ENCODE results near the gene DAW1.

The DAW1 gene

DNA sequence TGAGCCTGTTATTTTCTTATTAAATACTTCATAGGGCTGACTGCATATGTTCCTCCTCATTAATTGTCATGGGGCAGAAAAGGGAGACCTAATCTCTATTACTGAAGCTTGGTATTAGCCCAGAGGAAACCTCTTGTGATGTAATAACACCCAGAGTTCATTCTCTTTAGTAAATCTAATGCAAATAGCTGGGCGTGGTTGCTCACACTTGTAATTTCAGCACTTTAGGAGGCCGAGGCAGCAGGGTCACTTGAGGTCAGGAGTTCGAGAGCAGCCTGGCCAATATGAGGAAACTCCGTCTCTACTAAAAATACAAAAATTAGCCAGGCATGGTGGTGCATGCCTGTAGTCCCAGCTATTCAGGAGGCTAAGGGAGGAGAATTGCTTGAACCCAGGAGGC lies 14.7 kb downstream of the DAW1 start:
- Histone ChIP-seq H3K9ac (ENCODE audit: low read depth, low read length) (no peak overlapping the region), H3K4me3 (ENCODE audit: low read depth, low read length) (no peak overlapping the region), H3K4me1 (ENCODE audit: control insufficient read depth, insufficient read depth, low read length) (peaks cover 3% of the 10 kb centered on the region), H3K27me3 (ENCODE audit: control insufficient read depth, insufficient read depth, low read length) (no peaks in the 10 kb centered on the region), H3K9me3 (ENCODE audit: control insufficient read depth, insufficient read depth, low read length) (no peaks in the 10 kb centered on the region), H3K36me3 (ENCODE audit: control insufficient read depth, insufficient read depth, low read length) (no peaks in the 10 kb centered on the region)

DNA sequence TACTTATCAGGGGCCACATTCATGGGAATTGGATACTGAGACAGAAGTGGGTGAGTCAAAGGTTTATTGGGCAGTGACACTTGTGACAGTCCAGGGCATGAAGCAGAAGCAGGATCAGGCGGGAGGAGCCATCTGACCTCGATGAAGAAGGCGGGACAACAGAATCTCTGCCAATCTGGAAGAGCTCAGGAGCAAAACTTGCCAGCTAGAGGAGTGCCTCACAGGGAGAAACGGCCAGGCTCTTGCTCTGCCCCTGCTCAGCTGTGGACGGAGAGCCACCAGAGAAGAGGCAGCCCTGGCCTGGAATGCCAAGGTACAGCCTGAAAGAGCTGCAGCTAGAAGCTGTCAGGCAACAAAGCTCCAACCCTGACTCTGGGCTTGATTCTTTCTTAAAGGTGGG lies 16.9 kb downstream of the DAW1 start:
- Histone ChIP-seq H3K36me3 (ENCODE audit: control insufficient read depth, insufficient read depth, low read length) (no peaks in the 10 kb centered on the region), H3K9ac (ENCODE audit: low read depth, low read length) (no peak overlapping the region), H3K9me3 (ENCODE audit: control insufficient read depth, insufficient read depth, low read length) (no peaks in the 10 kb centered on the region)

DNA sequence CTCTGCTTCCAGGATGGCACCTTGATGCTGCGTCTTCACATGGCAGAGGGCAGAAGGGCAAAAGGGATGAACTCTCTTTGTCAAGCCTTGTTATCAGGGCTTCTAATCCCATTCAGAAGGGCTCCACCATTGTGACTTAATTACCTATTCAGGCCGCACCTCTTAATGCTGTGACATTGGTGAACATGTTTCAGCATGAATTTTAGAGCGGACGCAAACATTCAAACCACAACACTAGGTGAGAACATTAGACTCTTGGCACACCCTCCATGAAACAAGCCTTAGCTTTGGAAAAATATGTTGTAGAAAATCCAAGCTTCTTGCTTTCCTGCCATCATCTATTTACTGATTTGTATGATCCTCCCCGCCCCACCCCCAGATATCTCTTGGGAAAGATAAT lies 17.9 kb downstream of the DAW1 start:
- H3K36me3 ChIP-seq (ENCODE audit: control insufficient read depth, insufficient read depth, low read length) = no peaks in the 10 kb centered on the region
- H3K4me3 ChIP-seq (ENCODE audit: low read depth, low read length) = no peak overlapping the region
- no peaks in the 10 kb centered on the region for H3K9me3 ChIP-seq (ENCODE audit: control insufficient read depth, insufficient read depth, low read length)
- no peak overlapping the region for H3K9ac ChIP-seq (ENCODE audit: low read depth, low read length)
- H3K4me1 ChIP-seq (ENCODE audit: control insufficient read depth, insufficient read depth, low read length) = peaks cover 3% of the 10 kb centered on the region
- H3K27me3 ChIP-seq (ENCODE audit: control insufficient read depth, insufficient read depth, low read length) = no peaks in the 10 kb centered on the region

More for the DNA sequence above, 16.9 kb downstream of the DAW1 start:
- Histone ChIP-seq H3K4me3 (ENCODE audit: low read depth, low read length) (no peak overlapping the region), H3K4me1 (ENCODE audit: control insufficient read depth, insufficient read depth, low read length) (peaks cover 3% of the 10 kb centered on the region), H3K27me3 (ENCODE audit: control insufficient read depth, insufficient read depth, low read length) (no peaks in the 10 kb centered on the region)

DNA sequence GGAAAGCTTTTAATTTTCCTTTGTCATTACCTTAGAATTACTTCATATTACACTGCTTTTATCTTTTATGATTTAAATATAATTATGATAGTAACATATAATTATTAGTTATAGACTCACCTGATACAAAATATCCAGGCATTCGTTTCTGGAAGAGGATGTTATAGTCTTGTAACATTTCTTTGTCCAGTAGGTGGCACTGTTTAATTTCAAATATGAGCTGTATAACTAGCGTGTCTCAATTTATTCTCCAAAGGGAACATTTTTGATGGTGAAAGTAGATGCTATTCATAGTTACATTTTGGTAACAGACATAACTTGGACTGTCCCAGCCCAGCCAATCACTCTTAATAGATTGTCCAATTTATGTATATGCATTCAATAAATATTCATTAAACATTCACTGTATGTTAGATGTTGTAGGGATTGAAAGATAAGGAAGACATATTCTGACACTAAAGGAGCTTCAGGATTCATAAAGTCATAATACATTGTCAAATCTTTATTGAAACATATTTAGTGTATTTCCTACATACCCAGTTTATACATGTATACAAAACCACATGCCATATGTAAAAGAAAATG lies 19.2 kb downstream of the DAW1 start:
- H3K9me3 ChIP-seq (ENCODE audit: control insufficient read depth, insufficient read depth, low read length) = no peaks in the 10 kb centered on the region
- no peaks in the 10 kb centered on the region for H3K27me3 ChIP-seq (ENCODE audit: control insufficient read depth, insufficient read depth, low read length)
- H3K9ac ChIP-seq (ENCODE audit: low read depth, low read length) = no peak overlapping the region
- H3K4me1 ChIP-seq (ENCODE audit: control insufficient read depth, insufficient read depth, low read length) = peaks cover 3% of the 10 kb centered on the region
- H3K36me3 ChIP-seq (ENCODE audit: control insufficient read depth, insufficient read depth, low read length) = no peaks in the 10 kb centered on the region
- H3K4me3 ChIP-seq (ENCODE audit: low read depth, low read length) = no peak overlapping the region

DNA sequence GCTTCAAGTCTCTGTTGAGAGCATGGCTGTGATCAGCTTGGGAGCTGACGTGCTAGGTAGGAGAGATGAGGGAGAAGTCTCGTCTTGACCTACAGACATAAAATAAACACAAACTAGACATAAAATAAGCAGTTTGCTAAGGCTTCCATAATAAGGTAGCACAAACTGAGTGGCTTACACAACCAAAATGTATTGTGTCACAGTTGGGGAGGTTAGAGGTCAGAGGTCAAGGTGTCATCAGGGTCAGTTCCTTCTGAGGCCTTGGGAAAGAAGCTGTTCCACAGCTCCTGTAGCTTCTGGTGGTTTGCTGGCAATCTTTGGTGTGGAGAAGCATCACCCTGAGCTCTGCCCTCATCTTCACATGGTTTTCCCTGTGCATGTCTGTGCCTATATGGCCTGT lies 20.2 kb downstream of the DAW1 start:
- no peaks in the 10 kb centered on the region for H3K9me3 ChIP-seq (ENCODE audit: control insufficient read depth, insufficient read depth, low read length)
- H3K36me3 ChIP-seq (ENCODE audit: control insufficient read depth, insufficient read depth, low read length) = no peaks in the 10 kb centered on the region
- H3K4me1 ChIP-seq (ENCODE audit: control insufficient read depth, insufficient read depth, low read length) = peaks cover 3% of the 10 kb centered on the region
- no peaks in the 10 kb centered on the region for H3K27me3 ChIP-seq (ENCODE audit: control insufficient read depth, insufficient read depth, low read length)
- no peak overlapping the region for H3K4me3 ChIP-seq (ENCODE audit: low read depth, low read length)
- no peak overlapping the region for H3K9ac ChIP-seq (ENCODE audit: low read depth, low read length)

DNA sequence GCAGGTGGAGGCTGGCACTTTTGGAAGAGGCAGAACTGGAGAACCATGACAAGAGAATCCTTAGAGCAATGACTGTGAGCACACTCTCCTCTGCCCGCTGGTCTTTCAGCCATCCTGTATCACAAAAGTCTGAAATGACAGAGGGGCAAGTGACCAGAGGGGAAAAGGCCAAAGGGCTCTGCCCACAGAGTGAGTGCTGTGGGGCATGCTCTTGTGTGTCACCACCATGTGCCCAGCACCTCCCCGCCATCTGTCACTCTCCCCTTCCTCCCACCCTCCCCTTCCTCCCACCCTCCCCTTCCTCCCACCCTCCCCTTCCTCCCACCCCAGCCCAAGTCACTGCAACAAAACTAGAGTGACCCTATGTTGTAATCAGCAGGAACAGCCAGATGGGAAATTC lies 31.9 kb downstream of the DAW1 start:
- Histone ChIP-seq H3K9ac (ENCODE audit: low read depth, low read length) (no peak overlapping the region), H3K9me3 (ENCODE audit: control insufficient read depth, insufficient read depth, low read length) (no peaks in the 10 kb centered on the region)

DNA sequence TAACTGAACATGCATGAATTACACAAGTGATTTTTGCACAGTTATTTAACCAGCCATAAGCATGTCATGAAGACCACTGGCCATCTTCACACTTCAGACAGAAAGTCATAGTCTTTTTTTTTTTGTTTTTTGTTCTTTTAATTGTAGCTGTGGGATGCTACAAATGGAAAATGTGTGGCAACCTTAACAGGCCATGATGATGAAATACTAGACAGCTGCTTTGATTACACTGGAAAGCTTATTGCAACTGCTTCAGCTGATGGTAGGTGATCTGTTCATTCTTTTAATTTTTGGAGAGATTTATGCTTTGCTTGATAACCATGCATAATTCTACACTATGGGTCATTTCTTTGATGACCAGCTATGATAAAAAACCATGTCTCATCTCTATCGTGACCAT lies 35.6 kb downstream of the DAW1 start:
- Histone ChIP-seq H3K4me3 (ENCODE audit: low read depth, low read length) (no peak overlapping the region), H3K36me3 (ENCODE audit: control insufficient read depth, insufficient read depth, low read length) (no peaks in the 10 kb centered on the region), H3K27me3 (ENCODE audit: control insufficient read depth, insufficient read depth, low read length) (no peaks in the 10 kb centered on the region), H3K4me1 (ENCODE audit: control insufficient read depth, insufficient read depth, low read length) (no peaks in the 10 kb centered on the region), H3K9ac (ENCODE audit: low read depth, low read length) (no peak overlapping the region), H3K9me3 (ENCODE audit: control insufficient read depth, insufficient read depth, low read length) (no peaks in the 10 kb centered on the region)

More for the DNA sequence above, 31.9 kb downstream of the DAW1 start:
- no peak overlapping the region for H3K4me3 ChIP-seq (ENCODE audit: low read depth, low read length)
- H3K36me3 ChIP-seq (ENCODE audit: control insufficient read depth, insufficient read depth, low read length) = no peaks in the 10 kb centered on the region
- no peaks in the 10 kb centered on the region for H3K27me3 ChIP-seq (ENCODE audit: control insufficient read depth, insufficient read depth, low read length)
- H3K4me1 ChIP-seq (ENCODE audit: control insufficient read depth, insufficient read depth, low read length) = no peaks in the 10 kb centered on the region

DNA sequence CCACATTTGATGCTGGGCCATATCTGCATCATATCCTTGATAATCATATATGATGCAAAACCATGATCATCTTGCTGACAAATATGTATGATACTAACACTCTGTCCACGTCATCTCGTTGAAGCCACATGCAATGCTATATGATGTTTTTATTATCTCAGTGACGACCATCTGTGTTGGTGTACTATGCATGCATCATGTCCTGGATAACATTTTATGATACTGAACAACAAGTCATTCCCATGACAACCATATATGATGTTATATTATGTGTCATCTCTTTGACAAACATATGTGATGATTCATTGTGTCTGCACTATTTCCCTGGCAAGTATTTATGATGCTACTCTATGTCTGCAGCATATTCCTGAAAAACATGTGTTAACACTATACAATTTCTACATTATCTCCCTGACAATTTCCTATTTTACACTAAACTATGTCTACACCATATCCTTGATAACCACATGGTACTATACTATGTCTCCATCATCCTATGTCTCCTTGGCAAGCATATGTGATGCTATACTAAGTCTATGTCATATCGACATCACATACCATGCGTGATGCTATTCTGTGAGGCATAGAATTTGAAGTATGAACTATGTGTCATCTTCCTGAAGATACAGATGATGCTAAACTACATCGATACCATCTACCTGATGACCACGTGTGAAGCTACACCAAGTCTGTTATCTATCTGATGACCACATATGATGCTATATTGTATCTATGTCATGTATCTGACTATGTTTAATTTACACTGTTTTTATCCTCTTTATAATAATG lies 37.0 kb downstream of the DAW1 start:
- H3K4me3 ChIP-seq (ENCODE audit: low read depth, low read length) = no peak overlapping the region
- no peak overlapping the region for H3K9ac ChIP-seq (ENCODE audit: low read depth, low read length)
- no peaks in the 10 kb centered on the region for H3K36me3 ChIP-seq (ENCODE audit: control insufficient read depth, insufficient read depth, low read length)
- H3K9me3 ChIP-seq (ENCODE audit: control insufficient read depth, insufficient read depth, low read length) = no peaks in the 10 kb centered on the region
- H3K27me3 ChIP-seq (ENCODE audit: control insufficient read depth, insufficient read depth, low read length) = no peaks in the 10 kb centered on the region
- H3K4me1 ChIP-seq (ENCODE audit: control insufficient read depth, insufficient read depth, low read length) = no peaks in the 10 kb centered on the region

DNA sequence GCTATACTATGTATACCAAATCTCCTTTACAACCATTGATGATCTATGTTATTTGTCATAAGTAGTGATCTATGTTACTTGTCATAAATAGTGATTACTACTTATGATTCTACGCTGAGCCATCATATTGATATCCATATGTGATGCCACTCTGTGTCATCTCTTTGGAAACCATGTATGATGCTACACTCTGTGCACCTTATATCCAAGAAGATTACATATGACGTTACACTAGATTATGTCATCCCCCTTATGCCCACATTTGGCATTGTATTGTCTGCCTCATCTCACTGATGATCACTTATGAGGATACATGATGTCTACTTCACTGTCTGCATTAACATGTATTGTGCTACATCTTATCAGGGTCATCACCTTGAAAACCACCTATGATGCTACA lies 42.9 kb downstream of the DAW1 start:
- Histone ChIP-seq H3K9me3 (ENCODE audit: control insufficient read depth, insufficient read depth, low read length) (no peaks in the 10 kb centered on the region), H3K27me3 (ENCODE audit: control insufficient read depth, insufficient read depth, low read length) (no peaks in the 10 kb centered on the region), H3K4me1 (ENCODE audit: control insufficient read depth, insufficient read depth, low read length) (no peaks in the 10 kb centered on the region), H3K36me3 (ENCODE audit: control insufficient read depth, insufficient read depth, low read length) (no peaks in the 10 kb centered on the region), H3K9ac (ENCODE audit: low read depth, low read length) (no peak overlapping the region), H3K4me3 (ENCODE audit: low read depth, low read length) (no peak overlapping the region)

DNA sequence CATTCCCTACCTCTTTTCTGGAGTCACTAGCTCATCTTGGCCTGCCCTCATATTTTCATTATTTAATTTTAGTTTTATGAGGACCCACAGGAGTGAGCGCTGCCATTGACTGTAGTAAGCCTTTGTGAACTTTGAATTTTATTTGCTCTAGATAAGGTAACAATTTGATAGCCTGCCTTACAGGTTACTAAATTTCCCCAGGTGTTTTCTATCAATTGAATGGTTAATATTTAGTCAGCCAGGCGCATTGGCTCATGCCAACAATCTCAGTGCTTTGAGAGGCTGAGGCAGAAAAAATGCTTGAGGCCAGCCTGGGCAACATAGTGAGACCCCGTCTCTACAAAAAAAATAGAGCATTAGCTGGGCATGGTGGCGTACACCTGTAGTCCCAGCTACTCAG lies 50.2 kb downstream of the DAW1 start:
- Histone ChIP-seq H3K27me3 (ENCODE audit: control insufficient read depth, insufficient read depth, low read length) (no peaks in the 10 kb centered on the region), H3K4me1 (ENCODE audit: control insufficient read depth, insufficient read depth, low read length) (no peaks in the 10 kb centered on the region), H3K9ac (ENCODE audit: low read depth, low read length) (no peak overlapping the region), H3K4me3 (ENCODE audit: low read depth, low read length) (no peak overlapping the region), H3K9me3 (ENCODE audit: control insufficient read depth, insufficient read depth, low read length) (no peaks in the 10 kb centered on the region), H3K36me3 (ENCODE audit: control insufficient read depth, insufficient read depth, low read length) (no peaks in the 10 kb centered on the region)

DNA sequence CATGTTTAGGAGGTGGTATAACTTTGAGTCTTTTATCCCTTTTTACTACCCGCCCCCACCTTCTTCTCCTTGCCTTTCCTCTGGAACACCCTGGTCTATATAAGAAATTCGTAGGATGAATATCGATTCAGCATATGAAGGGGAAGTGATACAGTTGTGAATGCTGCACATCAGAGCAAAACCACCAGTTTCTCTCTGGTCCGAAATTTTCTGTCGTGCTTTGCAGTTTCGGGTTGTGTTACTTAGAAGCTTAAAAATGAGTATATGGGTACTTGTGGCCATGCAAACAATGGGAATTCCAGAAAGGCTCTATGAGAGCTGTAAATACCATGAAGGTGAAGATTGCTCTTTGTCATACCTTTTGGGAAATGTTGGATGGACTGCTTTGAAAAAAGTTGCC lies 60.6 kb downstream of the DAW1 start:
- Histone ChIP-seq H3K27me3 (ENCODE audit: control insufficient read depth, insufficient read depth, low read length) (no peaks in the 10 kb centered on the region), H3K9ac (ENCODE audit: low read depth, low read length) (no peak overlapping the region), H3K4me3 (ENCODE audit: low read depth, low read length) (no peak overlapping the region), H3K4me1 (ENCODE audit: control insufficient read depth, insufficient read depth, low read length) (no peaks in the 10 kb centered on the region), H3K9me3 (ENCODE audit: control insufficient read depth, insufficient read depth, low read length) (no peaks in the 10 kb centered on the region), H3K36me3 (ENCODE audit: control insufficient read depth, insufficient read depth, low read length) (no peaks in the 10 kb centered on the region)

DNA sequence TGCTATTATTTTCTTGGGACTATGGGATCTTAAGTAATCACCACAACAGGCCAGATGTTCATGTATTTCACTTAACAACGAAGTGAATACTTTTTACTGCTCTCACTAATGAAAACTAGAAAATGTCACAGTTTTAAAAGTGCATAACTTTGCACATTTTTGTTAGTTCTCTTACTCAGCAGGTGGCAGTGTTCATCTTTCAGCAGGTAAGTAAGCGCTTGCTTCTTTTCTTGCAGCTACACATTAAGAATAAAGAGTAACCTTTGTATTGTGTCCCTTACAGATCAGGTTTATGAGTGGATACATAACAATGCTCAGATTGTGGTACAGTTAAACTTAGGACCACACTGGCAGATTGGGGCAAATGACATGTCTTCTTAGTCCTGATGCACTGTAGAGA lies 61.0 kb downstream of the DAW1 start:
- H3K9ac ChIP-seq (ENCODE audit: low read depth, low read length) = no peak overlapping the region
- H3K9me3 ChIP-seq (ENCODE audit: control insufficient read depth, insufficient read depth, low read length) = no peaks in the 10 kb centered on the region
- H3K4me1 ChIP-seq (ENCODE audit: control insufficient read depth, insufficient read depth, low read length) = no peaks in the 10 kb centered on the region
- no peaks in the 10 kb centered on the region for H3K27me3 ChIP-seq (ENCODE audit: control insufficient read depth, insufficient read depth, low read length)
- H3K36me3 ChIP-seq (ENCODE audit: control insufficient read depth, insufficient read depth, low read length) = no peaks in the 10 kb centered on the region
- no peak overlapping the region for H3K4me3 ChIP-seq (ENCODE audit: low read depth, low read length)
